GM20431 (cell line): ENCODE data around the gene C12orf60.
"Not testable (repeated sequence)": the region's sequence is repeated elsewhere in the genome, so short reads cannot be mapped to it uniquely, and the experiment has no call there.

Source experiments
- in situ Hi-C: fragments of 300-500 bp; cut with MseI, MboI; formaldehyde crosslinking; loops from one replicate; pipeline ENCODE4 v1.15.0; 2020; ENCODE audit warnings: low sequenced_read_pairs; ENCODE audit not compliant: unreplicated experiment

Gene C12orf60

GRCh38 chr12:14803011-14803829 lies at the start of gene C12orf60, which contains the start of gene WBP11:
C12orf60 (plus strand) TSS chr12:14803670; CDS start chr12:14822936, 19,266 bp downstream.
WBP11 (minus strand) TSS chr12:14803478; CDS start chr12:14801383, 2,095 bp downstream.
- in situ Hi-C loops, result no loop called here

- in situ Hi-C loops, result no loop called here
These were observed 46.9 kb upstream of the C12orf60 start for GRCh38 chr12:14756334-14757143.

GRCh38 chr12:14759711-14760280 lies 43.7 kb upstream of the C12orf60 start:
- in situ Hi-C loops, result not testable (repeated sequence)

- in situ Hi-C loops, result no loop called here
These were observed 38.1 kb upstream of the C12orf60 start for GRCh38 chr12:14765398-14765797.

- in situ Hi-C loops, result not testable (repeated sequence)
These were observed 37.5 kb upstream of the C12orf60 start for GRCh38 chr12:14766020-14766419.

- in situ Hi-C loops, result no loop called here
These were observed 36.7 kb upstream of the C12orf60 start for GRCh38 chr12:14766649-14767215.

GRCh38 chr12:14767617-14768016 lies 35.9 kb upstream of the C12orf60 start:
- in situ Hi-C loops, result no loop called here

- in situ Hi-C loops, result no loop called here
These were observed 34.6 kb upstream of the C12orf60 start for GRCh38 chr12:14768823-14769405.

GRCh38 chr12:14769466-14769968 lies 34.0 kb upstream of the C12orf60 start:
- in situ Hi-C loops, result no loop called here

- in situ Hi-C loops, result no loop called here
These were observed 33.4 kb upstream of the C12orf60 start for GRCh38 chr12:14769969-14770495.

GRCh38 chr12:14770496-14771461 lies 32.7 kb upstream of the C12orf60 start:
- in situ Hi-C loops, result no loop called here

GRCh38 chr12:14771651-14772137 lies 31.8 kb upstream of the C12orf60 start:
- in situ Hi-C loops, result no loop called here

- in situ Hi-C loops, result no loop called here
These were observed 30.5 kb upstream of the C12orf60 start for GRCh38 chr12:14772946-14773345.

- in situ Hi-C loops, result no loop called here
These were observed 29.8 kb upstream of the C12orf60 start for GRCh38 chr12:14773685-14774073.

GRCh38 chr12:14774074-14774905 lies 29.2 kb upstream of the C12orf60 start:
- in situ Hi-C loops, result no loop called here

GRCh38 chr12:14774906-14775635 lies 28.4 kb upstream of the C12orf60 start:
- in situ Hi-C loops, result no loop called here

- in situ Hi-C loops, result no loop called here
These were observed 27.9 kb upstream of the C12orf60 start for GRCh38 chr12:14775636-14775980.
